K562 (cell line): ENCODE results near the gene KCNK4.

Source experiments
- ATF7 ChIP-seq: fragments of 450-650 bp; IDR thresholded peaks from 2 replicates; pipeline ENCODE4 v1.7.1; 2014; ENCODE audit warnings: mild to moderate bottlenecking, moderate library complexity
- CEBPB ChIP-seq: fragments of 450-650 bp; IDR thresholded peaks from 2 replicates; pipeline ENCODE4 v1.6.1; 2016; ENCODE audit warnings: missing genetic modification characterization, missing compliant biosample characterization
- EHMT2 ChIP-seq: fragments of 450-650 bp; IDR thresholded peaks from 2 replicates; pipeline ENCODE4 v1.6.1; 2018; ENCODE audit warnings: antibody characterized with exemption
- GATAD2A ChIP-seq: fragments of 450-650 bp; IDR thresholded peaks from 2 replicates; pipeline ENCODE4 v1.6.1; 2017
- JUN ChIP-seq, 2 experiments: sonication (generic) in 1 of 2; formaldehyde crosslinking in 1 of 2; IDR thresholded peaks; 2 replicates each; pipeline versions ENCODE4 v1.6.1 to v1.8.0; 2012 to 2022; ENCODE audit warnings: borderline replicate concordance in 2 of 2, mild to moderate bottlenecking in 2 of 2, improper control_type of control experiment in 1 of 2, low read depth in 1 of 2, low read length in 1 of 2, missing genetic modification reagents in 1 of 2
- MYC ChIP-seq, 2 experiments: fragments of 250-450 bp in 1 of 2; sonication (Bioruptor Pico) in 1 of 2; IDR thresholded peaks; 2 replicates each; pipeline versions ENCODE4 v1.5.1 to v1.6.1; 2012 to 2021; ENCODE audit warnings: low read depth in 2 of 2, borderline replicate concordance in 1 of 2, improper control_type of control experiment in 1 of 2, low read length in 1 of 2, mild to moderate bottlenecking in 1 of 2, moderate library complexity in 1 of 2
- NFXL1 ChIP-seq: fragments of 450-650 bp; formaldehyde crosslinking; IDR thresholded peaks from 2 replicates; pipeline ENCODE4 v1.4.0; 2021; ENCODE audit warnings: mild to moderate bottlenecking
- ZNF263 ChIP-seq: sonication (generic); formaldehyde crosslinking; IDR thresholded peaks from 2 replicates; pipeline ENCODE4 v1.8.0; 2022; ENCODE audit warnings: mild to moderate bottlenecking, missing genetic modification reagents, borderline replicate concordance

DNA sequence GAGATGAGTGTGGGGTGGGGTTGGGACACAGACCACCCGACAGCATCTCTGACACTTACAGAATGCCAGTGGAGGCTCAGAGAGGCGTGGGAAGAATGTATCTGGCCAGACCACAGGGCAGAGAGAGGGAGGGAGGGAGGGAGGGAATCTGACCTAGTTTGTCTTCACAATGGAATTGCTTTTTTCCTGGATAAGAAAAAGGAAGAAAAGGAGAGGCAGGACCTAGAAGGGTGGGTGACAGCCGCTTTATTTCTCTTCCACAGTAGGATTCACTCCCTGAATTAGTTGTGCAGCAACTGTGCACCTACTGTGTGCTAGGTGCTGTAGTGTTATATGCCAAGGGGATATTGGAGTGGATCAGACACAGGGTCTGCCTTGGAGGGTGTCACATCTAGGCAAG is 3.7 kb downstream of the KCNK4 start:
- TF ChIP-seq GATAD2A (no peak), CEBPB (tag) (no peak), NFXL1 (CRISPR knock-in tag) (no peak), JUN (IDR thresholded peaks at IDR 0.05; ENCODE audit: borderline replicate concordance, low read depth, low read length) (no peak), JUN (CRISPR knock-in tag; IDR thresholded peaks at IDR 0.05; ENCODE audit: borderline replicate concordance) (no peak), ATF7 (no peak), MYC (IDR thresholded peaks at IDR 0.05; ENCODE audit: low read depth, low read length) (no peak), MYC (CRISPR knock-in tag; IDR thresholded peaks at IDR 0.05; ENCODE audit: borderline replicate concordance, low read depth) (no peak), ZNF263 (CRISPR knock-in tag) (no peak), EHMT2 (no peak)
